H1 (cell line): Measurements from ENCODE around the gene MAPK9. TPM values are rescaled to one million over a fixed set of nuclear protein-coding genes. Genes with fewer than 3 reads are reported as not detected.

Experiments
- CTCF ChIA-PET: fragments of 300-600 bp; sonication (Branson Sonifier 250); formaldehyde crosslinking; loops from one replicate; lab custom pipeline; 2021; ENCODE audit not compliant: partially characterized antibody; lab: Charles Lee
- POLR2A ChIA-PET: fragments of 300-600 bp; sonication (Branson Sonifier 250); formaldehyde crosslinking; loops from one replicate; lab custom pipeline; 2021; ENCODE audit warnings: inconsistent platforms; ENCODE audit not compliant: partially characterized antibody; lab: Charles Lee
- DNase-seq, 2 experiments: peaks; one replicate each; pipeline versions ENCODE4 v3.0.0 to v3.0.0-alpha.2; 2010 to 2022; ENCODE audit warnings: low spot score in 2 of 2, low read depth in 1 of 2, mixed read lengths in 1 of 2
- FAIRE-seq: peaks from 2 replicates; lab custom pipeline; 2011; peaks lifted over from hg19 to GRCh38; lab: Jason Lieb, UNC
- H2AFZ ChIP-seq: 2 replicates; pipeline ENCODE4 v1.8.1; 2012; ENCODE audit warnings: low read length, inconsistent platforms
- H2AK5ac ChIP-seq: 2 replicates; pipeline ENCODE4 v1.6.1; 2013; ENCODE audit warnings: low read depth, low read length
- H2BK120ac ChIP-seq: replicated peaks from 2 replicates; pipeline ENCODE3; 2013; ENCODE audit warnings: low read depth, low read length, inconsistent platforms
- H2BK12ac ChIP-seq: 2 replicates; pipeline ENCODE4 v1.6.1; 2013; ENCODE audit warnings: low read depth, low read length
- H2BK15ac ChIP-seq: 2 replicates; pipeline ENCODE4 v1.6.1; 2013; ENCODE audit warnings: low read length
- H2BK20ac ChIP-seq: 2 replicates; pipeline ENCODE4 v1.6.1; 2013; ENCODE audit warnings: low read length
- H2BK5ac ChIP-seq: 2 replicates; pipeline ENCODE4 v1.6.1; 2013; ENCODE audit warnings: low read depth, low read length
- H3K14ac ChIP-seq: 2 replicates; pipeline ENCODE4 v1.6.1; 2013; ENCODE audit warnings: inconsistent platforms; ENCODE audit not compliant: insufficient read length
- H3K18ac ChIP-seq: 2 replicates; pipeline ENCODE4 v1.6.1; 2013; ENCODE audit warnings: low read length; ENCODE audit errors: extremely low read depth
- H3K23ac ChIP-seq: 2 replicates; pipeline ENCODE4 v1.6.1; 2013; ENCODE audit warnings: inconsistent platforms; ENCODE audit not compliant: insufficient read length
- H3K23me2 ChIP-seq: 2 replicates; pipeline ENCODE4 v1.6.1; 2013; ENCODE audit warnings: low read depth, low read length
- H3K27ac ChIP-seq: 2 replicates; pipeline ENCODE4 v1.6.1; 2011; ENCODE audit warnings: low read depth, low read length, inconsistent platforms
- H3K27me3 ChIP-seq, 4 experiments: replicated peaks in 1 of 4; 1 replicate in 1 of 4; 2 replicates in 3 of 4; pipeline versions ENCODE4 v1.6.1 to v1.8.1; 2011 to 2013; ENCODE audit warnings: low read length in 3 of 4, mild to moderate bottlenecking in 3 of 4, inconsistent platforms in 2 of 4, mixed read lengths in 2 of 4, moderate library complexity in 1 of 4; ENCODE audit not compliant: control insufficient read depth in 3 of 4, insufficient read depth in 3 of 4; ENCODE audit errors: extremely low read depth in 1 of 4
- H3K36me3 ChIP-seq, 4 experiments: 2 replicates each; pipeline versions ENCODE4 v1.6.1 to v1.8.1; 2011 to 2013; ENCODE audit warnings: mild to moderate bottlenecking in 4 of 4, low read length in 3 of 4, moderate library complexity in 2 of 4, control low read depth in 1 of 4, inconsistent platforms in 1 of 4; ENCODE audit not compliant: insufficient read depth in 4 of 4, control insufficient read depth in 2 of 4
- H3K4ac ChIP-seq: replicated peaks from 2 replicates; pipeline ENCODE3; 2013; ENCODE audit warnings: low read length, low read depth, mixed read lengths, inconsistent platforms; ENCODE audit not compliant: insufficient read length
- H3K4me1 ChIP-seq, 4 experiments: replicated peaks in 1 of 4; 1 replicate in 1 of 4; 2 replicates in 3 of 4; pipeline versions ENCODE4 v1.6.1 to v1.8.1; 2011 to 2013; ENCODE audit warnings: low read length in 3 of 4, inconsistent platforms in 2 of 4, mixed read lengths in 1 of 4; ENCODE audit not compliant: insufficient read depth in 4 of 4, control insufficient read depth in 3 of 4
- H3K4me2 ChIP-seq, 2 experiments: 2 replicates each; pipeline versions ENCODE4 v1.6.1 to v1.8.1; 2011 to 2013; ENCODE audit warnings: low read depth in 2 of 2, low read length in 2 of 2, control low read depth in 1 of 2, inconsistent platforms in 1 of 2, mild to moderate bottlenecking in 1 of 2; ENCODE audit not compliant: insufficient read depth in 1 of 2
- H3K4me3 ChIP-seq, 4 experiments: fragments of 200-600, 300-600 bp in 1 of 4; sonication (generic), shearing (Covaris generic), sonication (Bioruptor Twin) in 1 of 4; 2 replicates each; pipeline versions ENCODE4 v1.5.1 to v1.8.1; 2011 to 2016; ENCODE audit warnings: low read length in 4 of 4, low read depth in 3 of 4, control low read depth in 2 of 4, inconsistent platforms in 2 of 4, mild to moderate bottlenecking in 2 of 4, mixed read lengths in 1 of 4, moderate library complexity in 1 of 4; ENCODE audit not compliant: insufficient read depth in 2 of 4; ENCODE audit errors: extremely low read depth in 1 of 4
- H3K56ac ChIP-seq: replicated peaks from 2 replicates; pipeline ENCODE3; 2013; ENCODE audit warnings: low read depth, mild to moderate bottlenecking, mixed read lengths, low read length, inconsistent platforms; ENCODE audit not compliant: insufficient read length
- H3K79me1 ChIP-seq: 2 replicates; pipeline ENCODE4 v1.6.1; 2013; ENCODE audit warnings: low read depth, low read length, control low read depth
- H3K79me2 ChIP-seq, 2 experiments: 2 replicates each; pipeline versions ENCODE4 v1.6.1 to v1.8.1; 2012 to 2013; ENCODE audit warnings: low read length in 2 of 2, mild to moderate bottlenecking in 2 of 2, inconsistent platforms in 1 of 2; ENCODE audit not compliant: insufficient read depth in 2 of 2, control insufficient read depth in 1 of 2
- H3K9ac ChIP-seq, 4 experiments: replicated peaks in 1 of 4; 1 replicate in 1 of 4; 2 replicates in 3 of 4; pipeline versions ENCODE4 v1.6.1 to v1.8.1; 2011 to 2013; ENCODE audit warnings: low read depth in 3 of 4, low read length in 3 of 4, control low read depth in 2 of 4, mild to moderate bottlenecking in 2 of 4, moderate library complexity in 2 of 4, inconsistent platforms in 1 of 4; ENCODE audit errors: extremely low read depth in 1 of 4
- H3K9me3 ChIP-seq, 2 experiments: 2 replicates each; pipeline versions ENCODE4 v1.6.1 to v1.8.1; 2012 to 2013; ENCODE audit warnings: mild to moderate bottlenecking in 2 of 2, moderate library complexity in 2 of 2, control low read depth in 1 of 2, inconsistent platforms in 1 of 2, low read depth in 1 of 2, low read length in 1 of 2, mixed read lengths in 1 of 2; ENCODE audit not compliant: insufficient read depth in 2 of 2
- H4K20me1 ChIP-seq, 2 experiments: replicated peaks in 1 of 2; 2 replicates each; pipeline versions ENCODE3 to v1.8.1; 2011 to 2013; ENCODE audit warnings: inconsistent platforms in 2 of 2, low read length in 2 of 2, mild to moderate bottlenecking in 1 of 2; ENCODE audit not compliant: insufficient read depth in 2 of 2, control insufficient read depth in 1 of 2
- H4K5ac ChIP-seq: 2 replicates; pipeline ENCODE4 v1.6.1; 2013; ENCODE audit warnings: low read length, low read depth, mixed read lengths, inconsistent platforms; ENCODE audit not compliant: insufficient read length
- H4K8ac ChIP-seq: 2 replicates; pipeline ENCODE4 v1.8.0; 2013; ENCODE audit warnings: mild to moderate bottlenecking, moderate library complexity, low read length, inconsistent platforms; ENCODE audit not compliant: insufficient read depth; ENCODE audit errors: extremely low read depth
- H4K91ac ChIP-seq: replicated peaks from 2 replicates; pipeline ENCODE3; 2013; ENCODE audit warnings: low read length, mixed read lengths, inconsistent platforms; ENCODE audit not compliant: insufficient read length
- CHD2 ChIP-seq: IDR thresholded peaks from 2 replicates; pipeline ENCODE4 v1.6.1; 2012; ENCODE audit warnings: low read length, improper control_type of control experiment
- GTF2F1 ChIP-seq: IDR thresholded peaks from 2 replicates; pipeline ENCODE4 v1.6.1; 2012; ENCODE audit warnings: low read depth, low read length, improper control_type of control experiment, borderline replicate concordance
- HDAC2 ChIP-seq, 2 experiments: fragments of 300-600 bp in 1 of 2; sonication (generic) in 1 of 2; IDR thresholded peaks; 2 replicates each; pipeline ENCODE4 v1.6.1; 2011 to 2012; ENCODE audit warnings: low read depth in 2 of 2, low read length in 2 of 2, mild to moderate bottlenecking in 2 of 2, moderate library complexity in 2 of 2, borderline replicate concordance in 1 of 2, inconsistent platforms in 1 of 2
- KDM1A ChIP-seq: fragments of 200-600, 300-600 bp; sonication (generic); IDR thresholded peaks from 2 replicates; pipeline ENCODE4 v1.7.1; 2016; ENCODE audit warnings: mild to moderate bottlenecking, low read length, borderline replicate concordance
- KDM4A ChIP-seq: IDR thresholded peaks from one replicate; pipeline ENCODE4 v1.7.1; 2012; ENCODE audit warnings: low read depth, mild to moderate bottlenecking, moderate library complexity, low read length, inconsistent platforms; ENCODE audit not compliant: severe bottlenecking
- MAX ChIP-seq: IDR thresholded peaks from 2 replicates; pipeline ENCODE4 v1.6.1; 2012; ENCODE audit warnings: inconsistent platforms
- RNF2 ChIP-seq: fragments of 200-900, 300-1000 bp; sonication (generic); IDR thresholded peaks from 2 replicates; pipeline ENCODE4 v1.7.1; 2016; ENCODE audit warnings: borderline replicate concordance, low read depth, mild to moderate bottlenecking, antibody characterized with exemption, low read length; ENCODE audit not compliant: poor library complexity, severe bottlenecking; ENCODE audit errors: missing control alignments
- SIX5 ChIP-seq: IDR thresholded peaks from 2 replicates; pipeline ENCODE4 v1.6.1; 2011; ENCODE audit warnings: mild to moderate bottlenecking, low read depth, low read length
- TAF7 ChIP-seq: optimal IDR thresholded peaks from 2 replicates; pipeline ENCODE3; 2011; ENCODE audit warnings: low read depth, mild to moderate bottlenecking, inconsistent platforms, low read length, moderate library complexity, borderline replicate concordance
- TEAD4 ChIP-seq: IDR thresholded peaks from 2 replicates; pipeline ENCODE4 v1.6.1; 2012; ENCODE audit warnings: low read depth, low read length, inconsistent platforms, mixed read lengths
- ZNF274 ChIP-seq: IDR thresholded peaks from 2 replicates; pipeline ENCODE4 v1.7.0; 2012; ENCODE audit warnings: low read length, borderline replicate concordance; ENCODE audit errors: extremely low read depth
- WGBS, 2 experiments: shearing (Covaris generic) in 1 of 2; methylation state at CpG; one replicate each; pipeline versions ENCODE4 v1.1.6 to v1.1.7; 2013 to 2015; ENCODE audit warnings: low lambda C conversion rate in 2 of 2, mixed read lengths in 2 of 2, inconsistent platforms in 1 of 2, low coverage in 1 of 2, missing lambda C conversion rate in 1 of 2; ENCODE audit not compliant: insufficient replicate concordance in 2 of 2, insufficient coverage in 1 of 2, insufficient read length in 1 of 2; ENCODE audit errors: extremely low coverage in 1 of 2, missing lambda C conversion rate in 1 of 2; 5-methylcytosine and 5-hydroxymethylcytosine counted together
- polyA plus RNA-seq, 7 experiments: library from polyadenylated mRNA; depleted of rRNA in 3 of 7; stranded (reverse) in 5 of 7; unstranded in 2 of 7; fragments of >200 nt in 5 of 7; fragments of 200-250 nt in 2 of 7; gene quantifications; 1 replicate in 5 of 7; 2 replicates in 1 of 7; 4 replicates in 1 of 7; pipeline versions ENCODE4 v1.2.1 to v1.2.3, GENCODE V29; 2011 to 2013; ENCODE audit warnings: missing spikeins in 2 of 7, mixed read lengths in 2 of 7
- total RNA-seq: library from RNA; stranded (reverse); fragmentation: NEBNext Ultra II Directional; extraction: Animal tissue kit (Norgen Biotek cat#: 25700); gene quantifications from 2 replicates; pipeline ENCODE4 v1.2.1, GENCODE V29; 2021

Gene MAPK9
- total and polyA plus RNA-seq, 2 of the 8 experiments (the other 6 are each of a cell fraction or from before 2014, with no cell fraction given): 22.3 to 43.7 TPM

GRCh38 chr5:180208435-180209081 is 83.3 kb downstream of the MAPK9 start:
- H3K23ac ChIP-seq: no peak overlapping the region
- H2AK5ac ChIP-seq: no peak overlapping the region
- H2BK20ac ChIP-seq: no peak overlapping the region
- no peaks in the 10 kb centered on the region for H3K36me3 ChIP-seq
- 25% methylated on average over 16 of the region's 65 CpGs; no CpG with 5 or more reads in 1 of the 2 experiments for WGBS, 2 experiments
- H3K79me2 ChIP-seq: no peaks in the 10 kb centered on the region
- ChIA-PET POLR2A (no interaction called here), CTCF (interaction anchor here (0.8 to 6.5 kb wide), 13 partner anchors 11 to 263 kb away, joined by 3 to 61 read pairs (median 3); no protein-coding TSS in a partner anchor)
- no peak overlapping the region for H3K56ac ChIP-seq
- peaks cover 0 to 8% (median 4%) of the 10 kb centered on the region in 4 experiments; a peak in 4 of 7 replicates for H3K4me1 ChIP-seq
- no peaks in the 10 kb centered on the region for H3K9me3 ChIP-seq
- H2BK5ac ChIP-seq: no peak overlapping the region
- TF ChIP-seq TAF7 (no peak), KDM1A (peak; percentile 94), TEAD4 (no peak), RNF2 (no peak), KDM4A (peak; percentile 81), GTF2F1 (no peak), MAX (peak; percentile 60; the same call in 1 of the 2 replicates), SIX5 (no peak), HDAC2 (IDR thresholded peaks at IDR 0.05; ENCODE audit: borderline replicate concordance in 1 of 2, low read depth in 2 of 2, low read length in 2 of 2) (peak in 1 of 2 experiments; percentile 79; a peak in 1 of 4 replicates), CHD2 (no peak), ZNF274 (no peak)
- 0 out of 2 replicates have a peak overlapping the region, but pooled peaks have one; percentile 33 for H2BK12ac ChIP-seq
- no peak overlapping the region; the same call in 1 of the 2 replicates for H3K18ac ChIP-seq
- H3K4me3 ChIP-seq: peak overlapping the region in 3 of 4 experiments; percentile 30 to 57 (median 36); a peak in 6 of 8 replicates
- no peaks in the 10 kb centered on the region for H3K79me1 ChIP-seq
- no peak overlapping the region for H3K9ac ChIP-seq
- peak overlapping the region; percentile 44; the same call in 1 of the 2 replicates for H2AFZ ChIP-seq
- H4K5ac ChIP-seq: no peak overlapping the region
- H4K20me1 ChIP-seq: peaks cover 0 to 9% of the 10 kb centered on the region in 2 experiments
- H2BK120ac ChIP-seq: no peak overlapping the region
- H3K27me3 ChIP-seq: peaks cover 8 to 31% (median 21%) of the 10 kb centered on the region in 4 experiments; a peak in 6 of 7 replicates
- H3K4ac ChIP-seq: no peak overlapping the region
- H3K23me2 ChIP-seq: peaks cover 6% of the 10 kb centered on the region; the same call in 1 of the 2 replicates
- no peak overlapping the region for H4K91ac ChIP-seq
- peak overlapping the region; percentile 47 to 71 for H3K4me2 ChIP-seq
- no peak overlapping the region for H3K14ac ChIP-seq
- no peak for FAIRE-seq
- H3K27ac ChIP-seq: no peak overlapping the region
- peak in 1 of 2 experiments; percentile 67 for DNase-seq
- no peak overlapping the region for H4K8ac ChIP-seq
- H2BK15ac ChIP-seq: no peak overlapping the region
